Stimulated activated CD4-positive, alpha-beta T cell treated with anti-CD3 and anti-CD28 coated beads, Interleukin-12 subunit alpha, Interleukin-12 subunit beta, amount 100 ng/mL, for 48 hours (primary cell): ENCODE data around the gene ZNF385D.
"Not testable (repeated sequence)": the region's sequence is repeated elsewhere in the genome, so short reads cannot be mapped to it uniquely, and the experiment has no call there.

Experiments
- DNase-seq, 3 donors: peaks; one replicate each; pipeline ENCODE4 v3.0.0-alpha.2; 2020; ENCODE audit warnings: low read depth in 2 of 3, low spot score in 1 of 3

ZNF385D gene

GRCh38 chr3:21392526-21392925, 358.5 kb downstream of the ZNF385D start:
- no peak for DNase-seq

GRCh38 chr3:21390856-21391255, 360.2 kb downstream of the ZNF385D start:
- DNase-seq: no peak

GRCh38 chr3:21390136-21390535, 360.9 kb downstream of the ZNF385D start:
- no peak for DNase-seq

- not testable (repeated sequence) for DNase-seq
Observed at GRCh38 chr3:21387142-21387826, 363.7 kb downstream of the ZNF385D start.

GRCh38 chr3:21378036-21378435, 373.0 kb downstream of the ZNF385D start:
- DNase-seq: not testable (repeated sequence)

- DNase-seq: no peak
Observed at GRCh38 chr3:21377071-21377769, 373.8 kb downstream of the ZNF385D start.

- DNase-seq: no peak
Observed at GRCh38 chr3:21372316-21372715, 378.7 kb downstream of the ZNF385D start.
